GM23248 (cell line): ENCODE measurements around the gene CCT7. TPM values are rescaled to one million over a fixed set of nuclear protein-coding genes. Genes with fewer than 3 reads are reported as not detected.

Source experiments
- DNase-seq: peaks from one replicate; pipeline ENCODE4 v3.0.0-alpha.2; 2015
- H2AFZ ChIP-seq: fragments of 200-600 bp; sonication (generic); 2 replicates; pipeline ENCODE4 v1.6.1; 2016; ENCODE audit warnings: antibody characterized with exemption
- H3F3A ChIP-seq: fragments of 200-600 bp; sonication (generic); 2 replicates; pipeline ENCODE4 v1.6.1; 2016; ENCODE audit warnings: mild to moderate bottlenecking, antibody characterized with exemption, mixed run types; ENCODE audit not compliant: insufficient read depth
- H3K27ac ChIP-seq: fragments of 200-600 bp; sonication (generic); 2 replicates; pipeline ENCODE4 v1.5.1; 2016; ENCODE audit warnings: mild to moderate bottlenecking
- H3K27me3 ChIP-seq: fragments of 200-600 bp; sonication (generic); replicated peaks from 2 replicates; pipeline ENCODE4 v1.6.1; 2016; ENCODE audit warnings: mild to moderate bottlenecking; ENCODE audit not compliant: insufficient read depth
- H3K36me3 ChIP-seq: fragments of 200-600 bp; sonication (generic); 2 replicates; pipeline ENCODE4 v1.6.1; 2016; ENCODE audit warnings: low read depth, mild to moderate bottlenecking
- H3K4me1 ChIP-seq: fragments of 200-600 bp; sonication (generic); 2 replicates; pipeline ENCODE4 v1.6.1; 2016; ENCODE audit warnings: mild to moderate bottlenecking; ENCODE audit not compliant: insufficient read depth
- H3K4me2 ChIP-seq: fragments of 200-600 bp; sonication (generic); one replicate; pipeline ENCODE4 v1.6.1; 2016; ENCODE audit warnings: mild to moderate bottlenecking; ENCODE audit not compliant: unreplicated experiment
- H3K4me3 ChIP-seq: fragments of 200-600 bp; sonication (generic); 2 replicates; pipeline ENCODE4 v1.5.1; 2016; ENCODE audit warnings: mild to moderate bottlenecking
- H3K79me2 ChIP-seq: fragments of 200-600 bp; sonication (generic); 2 replicates; pipeline ENCODE4 v1.6.1; 2016; ENCODE audit warnings: mild to moderate bottlenecking; ENCODE audit not compliant: insufficient read depth
- H3K9ac ChIP-seq: fragments of 200-600 bp; sonication (generic); 2 replicates; pipeline ENCODE4 v1.6.1; 2016; ENCODE audit warnings: mild to moderate bottlenecking
- H3K9me2 ChIP-seq: fragments of 200-600 bp; sonication (generic); 2 replicates; pipeline ENCODE4 v1.6.1; 2016; ENCODE audit warnings: mixed run types, mild to moderate bottlenecking, moderate library complexity; ENCODE audit not compliant: insufficient read depth
- H3K9me3 ChIP-seq: fragments of 200-600 bp; sonication (generic); one replicate; pipeline ENCODE4 v1.6.1; 2017; ENCODE audit warnings: low read depth
- H4K20me1 ChIP-seq: fragments of 200-600 bp; sonication (generic); 2 replicates; pipeline ENCODE4 v1.6.0; 2016; ENCODE audit not compliant: insufficient read depth
- EZH2 ChIP-seq: fragments of 200-600 bp; sonication (generic); IDR thresholded peaks from 2 replicates; pipeline ENCODE4 v1.6.1; 2018; ENCODE audit warnings: antibody characterized with exemption, mild to moderate bottlenecking; ENCODE audit not compliant: insufficient read depth, poor library complexity, severe bottlenecking
- EZH2phosphoT487 ChIP-seq: fragments of 200-600 bp; sonication (generic); IDR thresholded peaks from 2 replicates; pipeline ENCODE4 v1.6.1; 2018; ENCODE audit warnings: antibody characterized with exemption, moderate library complexity, mild to moderate bottlenecking, low read depth; ENCODE audit not compliant: insufficient read depth
- WGBS, 2 experiments: methylation state at CpG; one replicate each; pipeline ENCODE4 v1.1.6; 2015 to 2017; ENCODE audit warnings: low lambda C conversion rate in 2 of 2, low coverage in 1 of 2; ENCODE audit errors: missing lambda C conversion rate in 2 of 2; 5-methylcytosine and 5-hydroxymethylcytosine counted together
- in situ Hi-C: fragments of 300-500 bp; cut with MboI; formaldehyde crosslinking; loops from 2 replicates; pipeline ENCODE4 v1.15.0; 2020
- polyA plus RNA-seq: library from polyadenylated mRNA; unstranded; fragments of >200 nt; fragmentation: Nextera tagmentation; extraction: Ambion mirVana; gene quantifications from 2 replicates; pipeline ENCODE4 v1.2.1, GENCODE V29; 2016
- total RNA-seq: library from RNA; depleted of rRNA; stranded (reverse); fragments of >200 nt; shearing (Covaris generic); gene quantifications from 2 replicates; pipeline ENCODE4 v1.2.3, GENCODE V29; 2014

CCT7 gene
- total and polyA plus RNA-seq, 2 experiments from 2014 or later = 213 to 272 TPM

GRCh38 chr2:73266061-73266901, 32.2 kb downstream of the CCT7 start:
- peaks cover 20% of the 10 kb centered on the region for H3K27me3 ChIP-seq
- no peak for TF ChIP-seq EZH2
- TF ChIP-seq EZH2phosphoT487 = no peak
- no peak for DNase-seq
- H3K4me3 ChIP-seq = no peak overlapping the region
- no peak overlapping the region for H3K9ac ChIP-seq
- WGBS, 2 experiments = 70 to 80% methylated on average over 17 to 24 of the region's 26 CpGs
- no peaks in the 10 kb centered on the region for H4K20me1 ChIP-seq
- no peaks in the 10 kb centered on the region for H3K79me2 ChIP-seq
- no peaks in the 10 kb centered on the region for H3K4me1 ChIP-seq
- no peak overlapping the region for H2AFZ ChIP-seq
- no peak overlapping the region for H3K4me2 ChIP-seq
- in situ Hi-C loops = no loop called here
- no peaks in the 10 kb centered on the region for H3K9me3 ChIP-seq
- H3K9me2 ChIP-seq = no peaks in the 10 kb centered on the region
- H3F3A ChIP-seq = 0 out of 2 replicates have a peak, but pooled peaks cover 4% of the 10 kb centered on the region
- H3K27ac ChIP-seq = no peak overlapping the region
- no peaks in the 10 kb centered on the region for H3K36me3 ChIP-seq

GRCh38 chr2:73267008-73267407, 32.9 kb downstream of the CCT7 start:
- no peaks in the 10 kb centered on the region for H3K9me2 ChIP-seq
- no peaks in the 10 kb centered on the region for H3K36me3 ChIP-seq
- no peaks in the 10 kb centered on the region for H4K20me1 ChIP-seq
- no peak overlapping the region for H2AFZ ChIP-seq
- no peak for DNase-seq
- H3K9ac ChIP-seq = no peak overlapping the region
- no peak overlapping the region for H3K4me3 ChIP-seq
- H3K27me3 ChIP-seq = peaks cover 20% of the 10 kb centered on the region
- no peaks in the 10 kb centered on the region for H3K9me3 ChIP-seq
- no peaks in the 10 kb centered on the region for H3K4me1 ChIP-seq
- H3K27ac ChIP-seq = no peak overlapping the region
- H3F3A ChIP-seq = 0 out of 2 replicates have a peak, but pooled peaks cover 4% of the 10 kb centered on the region
- TF ChIP-seq EZH2 = no peak
- no peak for TF ChIP-seq EZH2phosphoT487
- 96 to 98% methylated on average over 4 of the region's 4 CpGs for WGBS, 2 experiments
- H3K4me2 ChIP-seq = no peak overlapping the region
- in situ Hi-C loops = no loop called here
- H3K79me2 ChIP-seq = no peaks in the 10 kb centered on the region

DNA sequence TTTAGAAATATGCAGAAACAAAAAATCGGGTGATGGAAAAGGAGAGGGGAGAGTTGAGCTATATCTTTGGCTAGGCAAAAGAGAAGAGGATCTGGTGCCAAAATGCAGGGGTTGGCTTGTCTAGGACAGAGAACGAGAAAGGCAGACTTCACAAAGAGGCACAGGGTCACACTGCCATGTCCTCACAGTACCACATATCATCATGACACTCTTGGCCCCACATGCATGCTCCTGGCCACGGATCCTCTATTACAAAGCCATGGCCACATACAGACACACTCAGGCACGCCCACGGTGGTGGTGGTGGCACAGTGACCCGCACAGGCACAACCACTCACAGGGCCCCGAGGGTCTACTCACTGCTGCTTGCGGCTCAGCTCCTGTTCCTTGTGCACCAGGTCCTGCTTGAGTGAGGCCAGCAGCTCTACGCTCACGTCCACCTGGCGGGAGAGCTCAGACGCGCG, 34.3 kb downstream of the CCT7 start:
- 0 out of 2 replicates have a peak, but pooled peaks cover 4% of the 10 kb centered on the region for H3F3A ChIP-seq
- no peaks in the 10 kb centered on the region for H3K9me3 ChIP-seq
- DNase-seq = no peak
- no peaks in the 10 kb centered on the region for H3K79me2 ChIP-seq
- H3K27me3 ChIP-seq = peaks cover 20% of the 10 kb centered on the region
- no peaks in the 10 kb centered on the region for H3K36me3 ChIP-seq
- H3K4me2 ChIP-seq = no peak overlapping the region
- H3K9me2 ChIP-seq = no peaks in the 10 kb centered on the region
- H2AFZ ChIP-seq = no peak overlapping the region
- in situ Hi-C loops = no loop called here
- TF ChIP-seq EZH2phosphoT487 (no peak), EZH2 (no peak)
- no peak overlapping the region for H3K27ac ChIP-seq
- no peak overlapping the region for H3K4me3 ChIP-seq
- H3K9ac ChIP-seq = no peak overlapping the region
- no peaks in the 10 kb centered on the region for H4K20me1 ChIP-seq
- 30 to 42% methylated on average over 11 to 14 of the region's 14 CpGs for WGBS, 2 experiments
- no peaks in the 10 kb centered on the region for H3K4me1 ChIP-seq

GRCh38 chr2:73268830-73269685, 35.0 kb downstream of the CCT7 start:
- Histone ChIP-seq H3K36me3 (no peaks in the 10 kb centered on the region), H2AFZ (no peak overlapping the region), H3K27me3 (peaks cover 20% of the 10 kb centered on the region), H3K4me1 (no peaks in the 10 kb centered on the region), H3K4me2 (no peak overlapping the region), H3K9me2 (no peaks in the 10 kb centered on the region), H3K9ac (no peak overlapping the region), H3K4me3 (peak overlapping the region; percentile 30; the same call in 1 of the 2 replicates), H4K20me1 (no peaks in the 10 kb centered on the region), H3K79me2 (no peaks in the 10 kb centered on the region), H3K9me3 (no peaks in the 10 kb centered on the region), H3F3A (0 out of 2 replicates have a peak, but pooled peaks cover 4% of the 10 kb centered on the region), H3K27ac (no peak overlapping the region)
- TF ChIP-seq EZH2phosphoT487 = no peak
- TF ChIP-seq EZH2 = no peak
- WGBS, 2 experiments = 10 to 11% methylated on average over 77 to 83 of the region's 113 CpGs
- DNase-seq = peak; percentile 50
- in situ Hi-C loops = no loop called here
